Midbrain (tissue), 1 donor: Measurements from ENCODE around the gene HSP90AA1.
"Not testable (repeated sequence)": the region's sequence is repeated elsewhere in the genome, so short reads cannot be mapped to it uniquely, and the experiment has no call there.

Source experiments
- DNase-seq: peaks from one replicate; lab custom pipeline; 2025; lab: John Stamatoyannopoulos, UW

Gene HSP90AA1

DNA sequence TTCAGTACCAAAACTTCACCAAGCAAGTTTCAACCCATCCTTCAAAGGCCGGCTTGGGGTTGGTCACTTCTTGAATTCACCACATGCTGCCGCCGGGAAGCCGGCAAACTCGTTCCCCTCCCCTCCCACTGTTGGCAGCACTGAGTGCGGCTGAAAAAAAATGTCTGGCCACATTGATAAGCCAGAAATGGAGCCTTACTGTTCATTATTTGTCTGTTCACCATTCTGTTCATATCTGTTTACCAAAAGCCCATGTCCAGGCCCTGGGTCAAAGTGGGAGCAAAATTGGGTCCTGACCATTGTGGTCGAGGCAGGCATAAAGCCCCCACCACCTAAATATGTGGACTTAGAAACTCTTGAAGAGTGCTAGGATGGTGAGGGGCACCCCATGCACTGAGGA is 7.3 kb upstream of the HSP90AA1 start:
- DNase-seq, result no peak

DNA sequence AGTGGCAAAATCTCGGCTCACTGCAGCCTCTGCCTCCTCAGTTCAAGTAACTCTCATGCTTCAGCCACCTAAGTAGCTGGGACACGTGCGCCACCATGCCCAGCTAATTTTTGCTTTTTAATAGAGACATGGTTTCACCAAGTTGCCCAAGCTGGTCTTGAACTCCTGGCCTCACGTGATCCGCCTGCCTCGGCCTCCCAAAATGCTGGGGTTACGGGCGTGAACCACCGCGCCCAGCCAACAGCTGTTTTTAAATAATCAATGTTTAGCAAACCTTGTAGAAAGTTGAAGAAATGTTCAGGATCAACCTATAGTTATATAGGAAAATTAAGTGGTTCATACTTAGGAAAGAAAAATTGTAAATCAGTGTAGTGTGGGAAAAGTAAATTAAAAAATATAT is 6.0 kb upstream of the HSP90AA1 start:
- DNase-seq, result no peak

- DNase-seq, result no peak
These were observed 3.9 kb upstream of the HSP90AA1 start for GRCh38 chr14:102090713-102091112.

DNA sequence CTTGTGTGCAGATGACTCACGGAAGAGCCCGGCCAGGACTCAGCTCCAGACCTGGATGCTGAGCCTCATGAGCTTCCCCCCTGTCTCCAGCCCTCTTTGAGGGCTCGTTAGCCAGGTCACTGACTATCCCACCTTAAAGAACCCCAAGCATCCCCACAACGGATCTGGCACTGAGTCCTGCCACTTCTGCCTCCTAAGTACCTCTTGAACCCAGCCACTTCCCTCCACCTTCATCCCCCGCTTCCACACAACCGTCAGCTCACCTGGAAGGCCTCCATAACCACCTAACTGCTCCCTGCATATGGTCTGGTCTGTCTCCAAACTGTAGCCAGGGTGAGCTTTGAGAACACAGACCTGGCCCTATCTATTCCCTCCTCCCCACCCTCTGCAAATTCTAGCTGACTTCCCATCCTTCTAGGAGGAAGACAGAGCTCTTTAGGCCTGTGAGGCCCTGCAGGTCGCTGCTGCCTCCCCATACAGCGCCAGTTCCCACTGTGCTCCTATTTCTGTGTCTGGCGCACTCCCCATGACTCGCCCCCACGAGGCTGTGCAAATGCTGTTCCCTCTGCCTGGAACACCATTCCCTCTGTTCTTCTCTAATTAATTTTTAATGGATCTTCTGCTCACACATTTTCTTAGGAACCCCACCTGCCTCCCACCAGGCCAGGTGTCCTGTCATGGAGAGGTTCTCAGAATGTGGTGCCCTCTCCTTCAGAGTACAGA is 2.9 kb upstream of the HSP90AA1 start:
- DNase-seq, result no peak

DNA sequence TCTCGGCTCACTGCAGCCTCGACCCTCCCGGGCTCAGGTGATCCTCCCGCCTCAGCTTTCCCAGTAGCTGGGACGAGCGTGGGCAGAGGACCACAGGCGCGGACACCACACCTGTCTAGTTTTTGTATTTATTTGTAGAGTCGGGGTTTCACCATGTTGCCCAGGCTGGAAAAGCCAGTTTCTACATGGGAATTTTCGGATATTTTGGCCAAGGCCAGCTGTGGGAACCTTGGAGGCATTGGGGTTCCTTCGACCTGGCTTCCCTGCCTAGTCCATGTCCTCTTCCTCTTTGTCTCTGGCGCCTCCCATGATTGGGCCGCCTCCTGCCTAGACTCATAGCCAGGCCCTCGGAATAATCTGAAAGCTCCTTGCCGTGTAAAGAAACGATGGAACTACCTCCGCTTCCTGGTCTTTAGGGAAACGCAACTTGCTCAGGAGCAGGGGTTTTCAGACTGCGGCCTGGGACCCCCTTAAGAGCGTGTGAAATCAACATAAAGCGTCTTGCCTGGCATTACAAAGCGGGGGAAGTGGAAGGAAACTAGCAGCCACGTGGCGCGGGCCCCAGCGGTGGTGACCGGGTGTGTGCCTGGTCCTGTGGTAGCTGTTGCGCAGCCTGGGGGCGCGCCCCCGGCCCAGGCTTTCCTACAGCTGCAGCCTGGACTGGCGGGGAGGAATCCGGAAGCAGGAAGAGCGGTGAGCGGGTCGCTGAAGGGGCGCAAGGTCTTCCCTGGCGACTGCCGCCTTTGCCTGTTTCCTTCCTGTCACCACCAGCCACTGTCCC is 1.4 kb upstream of the HSP90AA1 start:
- DNase-seq, result peak; percentile 20

GRCh38 chr14:102087762-102088011 is 843 bp upstream of the HSP90AA1 start:
- DNase-seq, result no peak

GRCh38 chr14:102086709-102086971 is 204 bp downstream of the HSP90AA1 start:
- no peak for DNase-seq

GRCh38 chr14:102085948-102086708 is 716 bp downstream of the HSP90AA1 start:
- DNase-seq, result peak; percentile 73

DNA sequence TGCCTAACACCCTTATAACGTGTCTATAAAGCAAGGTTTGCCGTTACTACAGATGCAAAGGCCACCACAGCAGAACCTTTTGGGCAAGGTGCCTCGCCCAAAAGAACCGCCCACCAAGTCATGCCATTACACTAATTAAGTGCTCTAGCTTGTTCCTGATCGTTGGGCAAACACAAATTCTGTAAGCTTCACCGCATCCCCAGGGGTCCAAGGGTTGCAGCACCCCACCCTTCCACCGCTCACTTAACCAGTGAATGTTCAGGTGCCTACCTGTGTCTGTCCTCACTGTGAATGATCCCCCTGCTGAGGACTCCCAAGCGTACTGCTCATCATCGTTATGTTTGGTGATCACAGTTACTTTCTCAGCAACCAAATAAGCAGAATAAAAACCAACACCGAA is 1.4 kb downstream of the HSP90AA1 start:
- DNase-seq, result no peak

DNA sequence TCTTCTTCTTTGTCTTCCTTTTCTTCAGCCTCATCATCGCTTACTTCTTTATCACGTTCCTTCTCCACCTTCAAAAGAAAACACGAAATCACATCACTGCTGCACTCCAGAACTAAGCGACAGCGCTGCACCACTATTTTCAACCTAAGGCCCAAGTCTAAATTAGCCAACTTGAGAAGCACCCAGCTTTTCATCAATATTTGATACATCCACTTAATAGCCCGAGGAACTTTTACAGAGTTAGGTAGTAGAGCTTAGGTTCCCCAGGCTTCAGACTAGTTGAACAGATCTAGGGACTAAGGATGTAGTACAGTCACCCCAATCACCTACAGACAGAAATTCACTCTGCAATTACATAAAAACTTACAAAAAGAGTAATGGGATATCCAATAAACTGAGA is 1.9 kb downstream of the HSP90AA1 start:
- no peak for DNase-seq

DNA sequence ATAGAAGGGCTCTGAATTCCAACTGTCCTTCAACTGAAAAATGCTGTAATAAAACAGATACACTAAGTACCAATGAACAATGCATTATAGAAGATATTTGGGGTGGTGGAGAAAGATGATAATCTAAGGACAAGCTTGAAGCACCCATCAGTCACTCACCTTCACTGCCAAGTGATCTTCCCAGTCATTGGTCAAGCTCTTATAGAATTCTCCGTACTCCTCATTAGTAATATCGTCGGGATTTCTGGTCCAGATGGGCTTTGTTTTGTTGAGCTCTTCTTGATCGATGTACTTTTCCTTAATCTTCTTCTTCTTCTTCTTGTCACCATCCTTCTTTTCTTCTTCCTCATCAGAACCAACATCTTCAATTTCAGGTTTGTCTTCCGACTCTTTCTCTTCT is 2.3 kb downstream of the HSP90AA1 start:
- DNase-seq, result not testable (repeated sequence)

GRCh38 chr14:102081231-102082080 is 5.4 kb downstream of the HSP90AA1 start:
- DNase-seq, result no peak

DNA sequence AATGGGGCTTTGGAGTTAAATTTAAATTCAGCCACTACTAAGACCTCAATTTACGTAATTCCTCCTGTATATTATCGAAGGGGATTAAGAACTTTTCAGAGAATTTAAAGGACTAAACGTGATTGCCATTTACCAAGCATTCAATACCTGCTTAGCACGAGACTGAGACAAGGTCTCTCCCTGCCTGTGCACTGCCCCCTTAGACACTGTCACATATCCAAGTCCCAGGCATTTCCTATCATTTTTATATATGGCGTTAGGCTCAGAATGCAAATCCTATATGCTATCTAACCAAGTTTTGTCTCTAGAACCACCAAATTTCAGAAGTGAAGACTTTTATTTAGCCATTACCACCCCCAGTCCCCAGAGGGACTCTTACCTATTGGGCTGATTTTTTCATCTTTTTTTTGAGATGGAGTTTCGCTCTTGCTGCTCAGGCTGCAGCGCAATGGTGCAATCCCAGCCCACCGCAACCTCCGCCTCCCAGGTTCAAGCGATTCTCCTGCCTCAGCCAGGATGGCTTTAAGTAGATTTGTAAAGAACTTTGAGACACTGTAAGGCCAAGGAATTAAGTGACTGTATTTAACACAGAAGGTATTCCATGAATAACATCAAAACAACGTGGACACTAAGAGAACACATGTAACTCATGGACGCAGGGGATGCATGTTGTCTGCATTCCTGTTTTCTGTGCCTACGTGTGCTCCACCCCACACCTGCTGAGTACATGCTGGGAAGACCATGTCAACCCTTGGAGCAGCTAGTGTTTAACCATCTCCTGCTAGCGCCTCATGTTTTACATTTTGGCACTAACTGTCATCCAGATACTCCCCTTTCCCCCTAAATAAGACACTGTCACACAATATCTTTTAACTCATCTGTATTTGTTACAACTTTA is 6.4 kb downstream of the HSP90AA1 start:
- DNase-seq, result no peak

DNA sequence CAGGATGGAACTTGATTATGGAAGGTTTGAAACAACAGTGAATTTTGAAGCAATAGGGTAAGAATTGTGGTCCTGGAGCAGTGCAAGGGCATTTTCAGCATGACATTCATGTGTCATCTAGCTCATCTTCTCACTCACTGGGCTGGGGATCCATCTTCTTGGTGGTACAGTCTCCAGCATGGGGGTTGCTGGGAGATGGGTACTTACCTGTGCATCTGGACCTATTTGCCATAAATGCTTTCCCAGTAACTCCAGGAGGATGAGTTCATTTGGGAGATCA is 7.2 kb downstream of the HSP90AA1 start:
- no peak for DNase-seq

- DNase-seq, result no peak
These were observed 7.8 kb downstream of the HSP90AA1 start for GRCh38 chr14:102078831-102079699.

GRCh38 chr14:102078361-102078791 is 8.5 kb downstream of the HSP90AA1 start:
- not testable (repeated sequence) for DNase-seq

- DNase-seq, result no peak
These were observed 9.5 kb downstream of the HSP90AA1 start for GRCh38 chr14:102077382-102077709.

GRCh38 chr14:102075155-102075554 is 11.7 kb downstream of the HSP90AA1 start:
- DNase-seq, result no peak

DNA sequence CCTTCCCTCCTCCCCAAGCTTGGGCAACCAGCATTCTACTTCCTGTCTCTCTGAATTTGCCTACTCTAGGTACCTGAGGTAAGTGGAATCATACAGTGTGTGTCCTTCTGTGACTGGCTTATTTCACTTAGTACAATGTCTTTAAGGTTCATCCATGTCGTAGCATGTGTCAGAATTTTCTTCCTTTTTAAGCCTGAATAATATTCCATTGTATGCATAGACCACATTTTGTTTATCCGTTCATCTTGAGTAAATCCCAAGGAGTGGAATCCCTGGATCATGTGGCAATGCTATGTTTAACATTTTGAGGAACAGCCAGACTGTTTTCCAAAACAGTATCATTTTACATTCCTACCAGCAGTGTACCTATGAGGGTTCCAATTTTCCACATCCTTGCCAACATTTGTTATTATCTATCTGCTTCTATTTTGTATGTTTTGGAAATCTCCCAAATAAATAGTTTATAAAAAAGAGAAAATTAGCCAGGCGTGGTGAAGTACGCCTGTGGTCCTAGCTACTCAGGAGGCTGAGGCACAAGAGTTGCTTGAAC is 12.4 kb downstream of the HSP90AA1 start:
- DNase-seq, result no peak

- DNase-seq, result no peak
These were observed 15.4 kb downstream of the HSP90AA1 start for GRCh38 chr14:102071283-102071998.
